HG03469 (cell line): ENCODE measurements around the gene GLI2.

Experiments used
- ATAC-seq: cut with Tn5 transposase; IDR thresholded peaks from one replicate; pipeline ENCODE4 v1.9.1; 2021; ENCODE audit warnings: mild to moderate bottlenecking, moderate library complexity, moderate number of reproducible peaks; ENCODE audit not compliant: unreplicated experiment

The GLI2 gene

GRCh38 chr2:120711694-120712093 lies 24.0 kb upstream of the GLI2 start:
- ATAC-seq = no peak

- ATAC-seq = no peak
Observed at GRCh38 chr2:120712180-120712681, 23.4 kb upstream of the GLI2 start.

GRCh38 chr2:120715353-120715752 lies 20.3 kb upstream of the GLI2 start:
- ATAC-seq = no peak

GRCh38 chr2:120715941-120716340 lies 19.7 kb upstream of the GLI2 start:
- ATAC-seq = no peak

GRCh38 chr2:120716641-120717585 lies 18.8 kb upstream of the GLI2 start:
- ATAC-seq = no peak

GRCh38 chr2:120719491-120719890 lies 16.2 kb upstream of the GLI2 start:
- no peak for ATAC-seq

- no peak for ATAC-seq
Observed at GRCh38 chr2:120720231-120720630, 15.4 kb upstream of the GLI2 start.

- ATAC-seq = no peak
Observed at GRCh38 chr2:120720746-120721375, 14.8 kb upstream of the GLI2 start.

- ATAC-seq = no peak
Observed at GRCh38 chr2:120722246-120722567, 13.5 kb upstream of the GLI2 start.

- no peak for ATAC-seq
Observed at GRCh38 chr2:120722568-120723421, 12.9 kb upstream of the GLI2 start.

- no peak for ATAC-seq
Observed at GRCh38 chr2:120726245-120726644, 9.4 kb upstream of the GLI2 start.

GRCh38 chr2:120729406-120730399 lies 6.0 kb upstream of the GLI2 start:
- no peak for ATAC-seq

GRCh38 chr2:120731175-120731574 lies 4.5 kb upstream of the GLI2 start:
- ATAC-seq = no peak

- no peak for ATAC-seq
Observed at GRCh38 chr2:120732506-120733237, 3.0 kb upstream of the GLI2 start.

GRCh38 chr2:120733238-120733932 lies 2.3 kb upstream of the GLI2 start:
- ATAC-seq = no peak

GRCh38 chr2:120734930-120735651 lies 577 bp upstream of the GLI2 start:
- ATAC-seq = no peak

GRCh38 chr2:120736202-120736623 lies 545 bp downstream of the GLI2 start:
- ATAC-seq = no peak
